IPS-18a (cell line): ENCODE measurements around the gene APLP2.

ENCODE experiments used
- H3K27ac ChIP-seq: one replicate; pipeline ENCODE4 v1.5.1; 2013; ENCODE audit warnings: low read length
- H3K27me3 ChIP-seq: one replicate; pipeline ENCODE4 v1.6.1; 2013; ENCODE audit warnings: mild to moderate bottlenecking, low read length; ENCODE audit not compliant: control insufficient read depth, insufficient read depth
- H3K36me3 ChIP-seq: one replicate; pipeline ENCODE4 v1.6.1; 2013; ENCODE audit warnings: low read depth, low read length; ENCODE audit not compliant: control insufficient read depth
- H3K4me1 ChIP-seq: one replicate; pipeline ENCODE4 v1.6.1; 2013; ENCODE audit warnings: low read depth, low read length; ENCODE audit not compliant: control insufficient read depth
- H3K4me3 ChIP-seq: one replicate; pipeline ENCODE4 v1.5.1; 2013; ENCODE audit warnings: low read length
- H3K9ac ChIP-seq: one replicate; pipeline ENCODE4 v1.6.1; 2013; ENCODE audit warnings: mild to moderate bottlenecking, low read length, moderate library complexity
- H3K9me3 ChIP-seq: one replicate; pipeline ENCODE4 v1.6.1; 2013; ENCODE audit warnings: low read depth, low read length; ENCODE audit not compliant: control insufficient read depth

APLP2 gene

GRCh38 chr11:130037058-130037457 lies 32.6 kb upstream of the APLP2 start:
- H3K4me1 ChIP-seq, result no peaks in the 10 kb centered on the region
- H3K9me3 ChIP-seq, result no peaks in the 10 kb centered on the region
- H3K27ac ChIP-seq, result no peak overlapping the region
- no peak overlapping the region for H3K4me3 ChIP-seq
- no peaks in the 10 kb centered on the region for H3K27me3 ChIP-seq
- no peaks in the 10 kb centered on the region for H3K36me3 ChIP-seq
- no peak overlapping the region for H3K9ac ChIP-seq

GRCh38 chr11:130037881-130038585 lies 31.7 kb upstream of the APLP2 start:
- Histone ChIP-seq H3K27me3 (no peaks in the 10 kb centered on the region), H3K9ac (no peak overlapping the region), H3K4me3 (no peak overlapping the region), H3K36me3 (no peaks in the 10 kb centered on the region), H3K4me1 (no peaks in the 10 kb centered on the region), H3K9me3 (no peaks in the 10 kb centered on the region), H3K27ac (no peak overlapping the region)

GRCh38 chr11:130040281-130040940 lies 29.3 kb upstream of the APLP2 start:
- Histone ChIP-seq H3K36me3 (no peaks in the 10 kb centered on the region), H3K4me1 (no peaks in the 10 kb centered on the region)

GRCh38 chr11:130042093-130042591 lies 27.6 kb upstream of the APLP2 start:
- no peaks in the 10 kb centered on the region for H3K27me3 ChIP-seq
- H3K27ac ChIP-seq, result no peak overlapping the region
- no peak overlapping the region for H3K4me3 ChIP-seq
- H3K4me1 ChIP-seq, result no peaks in the 10 kb centered on the region
- no peak overlapping the region for H3K9ac ChIP-seq
- H3K36me3 ChIP-seq, result no peaks in the 10 kb centered on the region
- H3K9me3 ChIP-seq, result no peaks in the 10 kb centered on the region

More at GRCh38 chr11:130040281-130040940, 29.3 kb upstream of the APLP2 start:
- Histone ChIP-seq H3K27ac (no peak overlapping the region), H3K27me3 (no peaks in the 10 kb centered on the region), H3K4me3 (no peak overlapping the region), H3K9ac (no peak overlapping the region), H3K9me3 (no peaks in the 10 kb centered on the region)

GRCh38 chr11:130043575-130043974 lies 26.1 kb upstream of the APLP2 start:
- Histone ChIP-seq H3K9ac (no peak overlapping the region), H3K9me3 (no peaks in the 10 kb centered on the region), H3K27me3 (no peaks in the 10 kb centered on the region), H3K36me3 (no peaks in the 10 kb centered on the region), H3K4me3 (no peak overlapping the region), H3K4me1 (no peaks in the 10 kb centered on the region), H3K27ac (no peak overlapping the region)

- no peak overlapping the region for H3K4me3 ChIP-seq
- H3K4me1 ChIP-seq, result no peaks in the 10 kb centered on the region
Measured at GRCh38 chr11:130047141-130047540, 22.6 kb upstream of the APLP2 start.

GRCh38 chr11:130049328-130049771 lies 20.3 kb upstream of the APLP2 start:
- H3K4me1 ChIP-seq, result no peaks in the 10 kb centered on the region
- no peaks in the 10 kb centered on the region for H3K9me3 ChIP-seq
- no peaks in the 10 kb centered on the region for H3K36me3 ChIP-seq
- H3K27ac ChIP-seq, result no peak overlapping the region
- no peak overlapping the region for H3K4me3 ChIP-seq
- H3K9ac ChIP-seq, result no peak overlapping the region
- H3K27me3 ChIP-seq, result no peaks in the 10 kb centered on the region

More at GRCh38 chr11:130047141-130047540, 22.6 kb upstream of the APLP2 start:
- Histone ChIP-seq H3K27ac (no peak overlapping the region), H3K36me3 (no peaks in the 10 kb centered on the region), H3K9me3 (no peaks in the 10 kb centered on the region), H3K27me3 (no peaks in the 10 kb centered on the region), H3K9ac (no peak overlapping the region)

GRCh38 chr11:130050257-130050656 lies 19.4 kb upstream of the APLP2 start:
- Histone ChIP-seq H3K4me3 (no peak overlapping the region), H3K27ac (no peak overlapping the region), H3K9me3 (no peaks in the 10 kb centered on the region), H3K4me1 (no peaks in the 10 kb centered on the region), H3K9ac (no peak overlapping the region), H3K36me3 (no peaks in the 10 kb centered on the region), H3K27me3 (no peaks in the 10 kb centered on the region)

- no peak overlapping the region for H3K4me3 ChIP-seq
- no peak overlapping the region for H3K9ac ChIP-seq
- H3K36me3 ChIP-seq, result no peaks in the 10 kb centered on the region
- H3K9me3 ChIP-seq, result no peaks in the 10 kb centered on the region
- no peaks in the 10 kb centered on the region for H3K27me3 ChIP-seq
- no peak overlapping the region for H3K27ac ChIP-seq
- H3K4me1 ChIP-seq, result no peaks in the 10 kb centered on the region
Measured at GRCh38 chr11:130051082-130051481, 18.6 kb upstream of the APLP2 start.

GRCh38 chr11:130052567-130052966 lies 17.1 kb upstream of the APLP2 start:
- Histone ChIP-seq H3K27ac (no peak overlapping the region), H3K4me1 (no peaks in the 10 kb centered on the region), H3K36me3 (no peaks in the 10 kb centered on the region), H3K9ac (no peak overlapping the region), H3K27me3 (no peaks in the 10 kb centered on the region), H3K4me3 (no peak overlapping the region), H3K9me3 (no peaks in the 10 kb centered on the region)

- no peaks in the 10 kb centered on the region for H3K9me3 ChIP-seq
- H3K9ac ChIP-seq, result no peak overlapping the region
- no peaks in the 10 kb centered on the region for H3K27me3 ChIP-seq
- H3K4me3 ChIP-seq, result no peak overlapping the region
- H3K27ac ChIP-seq, result no peak overlapping the region
- no peaks in the 10 kb centered on the region for H3K4me1 ChIP-seq
- no peaks in the 10 kb centered on the region for H3K36me3 ChIP-seq
Measured at GRCh38 chr11:130054966-130055365, 14.7 kb upstream of the APLP2 start.

GRCh38 chr11:130055617-130056016 lies 14.1 kb upstream of the APLP2 start:
- Histone ChIP-seq H3K4me3 (no peak overlapping the region), H3K27ac (no peak overlapping the region), H3K9ac (no peak overlapping the region), H3K9me3 (no peaks in the 10 kb centered on the region), H3K4me1 (no peaks in the 10 kb centered on the region), H3K36me3 (no peaks in the 10 kb centered on the region), H3K27me3 (no peaks in the 10 kb centered on the region)
